HUES64 (cell line): ENCODE data around the gene LDLRAD3.

Experiments
- H3K27ac ChIP-seq: 2 replicates; pipeline ENCODE4 v1.7.0; 2013; ENCODE audit warnings: low read depth, low read length, inconsistent platforms
- H3K27me3 ChIP-seq: 2 replicates; pipeline ENCODE4 v1.6.1; 2013; ENCODE audit warnings: mild to moderate bottlenecking, low read length; ENCODE audit not compliant: insufficient read depth
- H3K36me3 ChIP-seq: 2 replicates; pipeline ENCODE4 v1.6.1; 2013; ENCODE audit warnings: mild to moderate bottlenecking, low read length; ENCODE audit not compliant: insufficient read depth
- H3K4me1 ChIP-seq: 2 replicates; pipeline ENCODE4 v1.6.1; 2013; ENCODE audit warnings: mild to moderate bottlenecking, low read length, moderate library complexity; ENCODE audit not compliant: insufficient read depth
- H3K4me3 ChIP-seq: 2 replicates; pipeline ENCODE4 v1.5.1; 2013; ENCODE audit warnings: mild to moderate bottlenecking, low read length, moderate library complexity
- H3K9ac ChIP-seq: 2 replicates; pipeline ENCODE4 v1.6.1; 2013; ENCODE audit warnings: mild to moderate bottlenecking, low read depth, low read length
- H3K9me3 ChIP-seq: 2 replicates; pipeline ENCODE4 v1.6.1; 2013; ENCODE audit warnings: low read depth, low read length; ENCODE audit not compliant: insufficient read depth
- WGBS: fragments of 150-250, 120-280 bp; methylation state at CpG from one replicate; pipeline ENCODE4 v1.1.7; 2013; ENCODE audit warnings: missing lambda C conversion rate; 5-methylcytosine and 5-hydroxymethylcytosine counted together

Gene LDLRAD3

GRCh38 chr11:35955636-35956035 is 11.8 kb downstream of the LDLRAD3 start:
- Histone ChIP-seq H3K36me3 (no peaks in the 10 kb centered on the region), H3K4me1 (no peaks in the 10 kb centered on the region), H3K9me3 (no peaks in the 10 kb centered on the region), H3K4me3 (no peak overlapping the region), H3K9ac (no peak overlapping the region), H3K27ac (no peak overlapping the region), H3K27me3 (no peaks in the 10 kb centered on the region)

DNA sequence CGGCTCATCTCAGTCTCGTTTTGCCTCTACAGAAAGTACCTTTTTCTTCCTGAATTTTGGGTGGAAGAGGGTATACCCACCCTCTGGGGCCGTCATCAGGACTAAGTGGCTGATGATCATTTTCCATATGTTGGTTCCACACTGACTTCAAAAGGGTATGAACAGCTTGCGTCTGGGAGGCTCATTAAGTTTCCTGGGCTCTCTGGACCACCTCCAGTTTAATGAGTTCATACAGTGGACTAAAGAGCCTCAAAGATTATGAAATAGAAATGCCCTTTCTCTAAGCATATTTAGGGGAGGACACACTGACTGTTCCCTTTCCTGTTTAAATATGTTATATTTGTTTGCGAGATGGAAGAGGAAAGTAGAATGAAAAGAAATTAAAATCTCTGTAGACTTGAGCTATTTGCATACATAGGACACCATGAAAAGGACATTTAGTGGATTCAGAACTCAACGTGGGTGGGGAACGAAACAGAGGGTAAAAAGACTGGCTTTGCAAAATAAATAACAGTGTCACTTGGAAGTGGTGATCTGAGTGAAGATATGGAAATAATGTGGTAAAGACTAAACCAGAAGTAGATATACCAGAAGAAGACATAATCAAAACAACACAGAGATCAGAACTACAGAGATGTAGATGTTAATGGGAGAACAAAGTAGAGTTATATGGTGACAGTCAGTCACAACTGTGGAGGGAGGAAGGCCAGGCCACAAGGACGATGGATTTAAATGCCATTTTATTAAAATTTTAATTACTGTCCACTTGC is 18.7 kb downstream of the LDLRAD3 start:
- H3K27ac ChIP-seq = no peak overlapping the region
- WGBS = 95% methylated on average over 8 of the region's 8 CpGs
- no peaks in the 10 kb centered on the region for H3K36me3 ChIP-seq
- no peak overlapping the region for H3K4me3 ChIP-seq
- peaks cover 2% of the 10 kb centered on the region; the same call in 1 of the 2 replicates for H3K9me3 ChIP-seq
- no peaks in the 10 kb centered on the region for H3K27me3 ChIP-seq
- peaks cover 17% of the 10 kb centered on the region for H3K4me1 ChIP-seq
- no peak overlapping the region for H3K9ac ChIP-seq

- 96% methylated on average over 3 of the region's 3 CpGs for WGBS
- Histone ChIP-seq H3K4me3 (no peak overlapping the region), H3K9me3 (peaks cover 2% of the 10 kb centered on the region; the same call in 1 of the 2 replicates), H3K36me3 (no peaks in the 10 kb centered on the region), H3K27me3 (no peaks in the 10 kb centered on the region), H3K4me1 (peaks cover 24% of the 10 kb centered on the region), H3K27ac (no peak overlapping the region), H3K9ac (no peak overlapping the region)
These were observed 20.0 kb downstream of the LDLRAD3 start for GRCh38 chr11:35963911-35964310.

DNA sequence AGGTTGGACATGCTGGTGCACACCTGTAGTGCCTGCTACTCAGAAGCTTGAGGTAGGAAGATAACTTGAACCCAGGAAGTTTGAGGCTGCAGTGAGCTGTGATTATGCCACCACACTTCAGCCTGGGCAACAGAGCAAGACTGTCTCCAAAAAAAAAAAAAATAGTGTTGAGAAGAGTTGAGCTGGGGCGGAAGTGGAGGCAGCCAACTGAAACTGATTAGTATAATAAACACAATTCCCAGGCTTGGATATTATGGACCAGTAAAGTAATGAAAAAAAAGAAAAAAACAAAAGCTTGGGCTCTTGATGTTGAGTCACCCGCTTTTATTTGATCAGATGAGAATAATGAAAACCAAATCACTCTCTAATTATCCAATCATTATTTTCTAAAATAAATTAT is 21.0 kb downstream of the LDLRAD3 start:
- Histone ChIP-seq H3K27ac (no peak overlapping the region), H3K4me1 (peaks cover 24% of the 10 kb centered on the region), H3K27me3 (no peaks in the 10 kb centered on the region), H3K9ac (no peak overlapping the region), H3K9me3 (peaks cover 2% of the 10 kb centered on the region; the same call in 1 of the 2 replicates), H3K36me3 (no peaks in the 10 kb centered on the region), H3K4me3 (no peak overlapping the region)
- whole genome bisulfite sequencing = no CpG with 5 or more reads among the region's 2 CpGs

- H3K4me3 ChIP-seq = no peak overlapping the region
- no peaks in the 10 kb centered on the region for H3K36me3 ChIP-seq
- H3K4me1 ChIP-seq = peaks cover 18% of the 10 kb centered on the region
- peaks cover 2% of the 10 kb centered on the region; the same call in 1 of the 2 replicates for H3K9me3 ChIP-seq
- H3K27ac ChIP-seq = no peak overlapping the region
- H3K9ac ChIP-seq = no peak overlapping the region
- H3K27me3 ChIP-seq = no peaks in the 10 kb centered on the region
- 96% methylated on average over 2 of the region's 2 CpGs for WGBS
These were observed 23.2 kb downstream of the LDLRAD3 start for GRCh38 chr11:35967042-35967441.

GRCh38 chr11:35968386-35969088 is 24.7 kb downstream of the LDLRAD3 start:
- WGBS = 91% methylated on average over 10 of the region's 10 CpGs
- H3K9ac ChIP-seq = no peak overlapping the region
- H3K9me3 ChIP-seq = peaks cover 2% of the 10 kb centered on the region; the same call in 1 of the 2 replicates
- H3K36me3 ChIP-seq = no peaks in the 10 kb centered on the region
- no peak overlapping the region for H3K27ac ChIP-seq
- peaks cover 18% of the 10 kb centered on the region for H3K4me1 ChIP-seq
- H3K27me3 ChIP-seq = no peaks in the 10 kb centered on the region
- no peak overlapping the region for H3K4me3 ChIP-seq

DNA sequence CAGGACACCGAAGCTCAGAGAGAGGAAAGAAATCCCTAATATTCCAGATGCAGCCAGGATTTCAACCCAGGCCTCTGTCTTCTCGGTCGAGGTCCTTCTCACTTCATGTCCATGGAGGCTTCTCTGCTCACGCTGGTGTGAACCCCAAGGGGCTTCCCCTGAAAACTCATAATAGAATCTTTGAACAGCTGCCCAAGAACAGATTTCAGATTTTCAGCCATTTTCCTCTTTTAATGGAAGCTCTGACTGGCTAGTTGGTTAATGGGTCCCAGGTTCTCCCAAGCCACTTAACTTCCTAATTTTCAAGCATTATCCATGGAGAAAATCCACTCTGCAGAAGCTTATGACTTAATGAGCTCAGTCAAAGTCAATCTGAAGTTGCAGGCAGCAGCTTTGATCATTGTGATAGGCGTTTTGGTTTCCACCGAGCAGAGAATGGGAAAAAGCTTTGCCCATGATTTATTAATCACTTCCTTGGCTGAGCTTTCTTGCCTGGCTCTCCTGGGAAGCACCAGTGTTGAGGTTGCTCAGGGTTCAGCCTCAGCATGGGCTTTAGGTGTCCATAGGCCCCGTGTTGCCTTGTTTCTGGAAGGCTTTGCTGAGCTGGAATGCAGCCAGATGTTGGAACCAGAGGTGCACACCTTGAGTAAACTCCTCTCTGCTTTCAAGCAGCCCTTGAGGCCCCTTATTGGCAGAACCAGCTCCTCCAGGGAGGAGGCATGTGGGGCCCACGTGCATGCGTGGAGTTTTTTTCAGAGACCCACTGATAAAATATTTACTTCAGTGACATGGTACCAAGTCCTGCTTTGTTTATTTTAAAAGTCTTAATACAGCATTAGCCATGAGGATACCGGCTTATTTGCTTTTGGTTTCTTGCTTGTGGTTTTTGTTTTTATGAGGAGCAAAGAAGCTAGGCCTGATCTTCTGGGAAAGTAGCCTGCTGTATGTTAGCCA is 25.5 kb downstream of the LDLRAD3 start:
- Histone ChIP-seq H3K9me3 (peaks cover 10% of the 10 kb centered on the region; the same call in 1 of the 2 replicates), H3K36me3 (peaks cover 4% of the 10 kb centered on the region), H3K4me1 (peaks cover 18% of the 10 kb centered on the region), H3K4me3 (no peak overlapping the region), H3K27ac (no peak overlapping the region), H3K27me3 (no peaks in the 10 kb centered on the region), H3K9ac (no peak overlapping the region)
- 77% methylated on average over 10 of the region's 10 CpGs for WGBS

DNA sequence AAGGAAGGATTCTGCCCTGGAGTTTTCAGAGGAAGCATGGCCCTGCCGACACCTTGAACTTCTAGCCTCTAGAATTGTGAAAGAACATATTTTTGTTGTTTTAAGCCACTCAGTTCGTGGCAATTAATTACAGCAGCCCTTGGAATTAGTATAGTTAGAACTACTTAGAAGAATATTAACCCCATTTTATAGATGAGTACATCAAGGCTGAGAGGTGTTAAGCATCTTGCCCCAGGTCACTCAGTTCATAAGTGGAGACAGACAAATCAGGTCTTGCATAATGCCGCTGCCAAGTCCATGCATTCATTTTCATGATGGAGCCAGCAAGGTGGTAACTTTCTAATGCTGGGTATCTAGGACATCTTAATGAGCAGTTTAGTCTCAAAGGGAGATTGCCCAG is 26.6 kb downstream of the LDLRAD3 start:
- WGBS = 95% methylated on average over 2 of the region's 3 CpGs
- H3K36me3 ChIP-seq = peaks cover 11% of the 10 kb centered on the region
- H3K9ac ChIP-seq = no peak overlapping the region
- H3K4me1 ChIP-seq = peaks cover 12% of the 10 kb centered on the region
- H3K27me3 ChIP-seq = no peaks in the 10 kb centered on the region
- H3K4me3 ChIP-seq = no peak overlapping the region
- peaks cover 11% of the 10 kb centered on the region; the same call in 1 of the 2 replicates for H3K9me3 ChIP-seq
- no peak overlapping the region for H3K27ac ChIP-seq

GRCh38 chr11:35971841-35972422 is 28.1 kb downstream of the LDLRAD3 start:
- 83% methylated on average over 5 of the region's 5 CpGs for WGBS
- Histone ChIP-seq H3K27ac (no peak overlapping the region), H3K9ac (no peak overlapping the region), H3K4me1 (0 out of 2 replicates have a peak, but pooled peaks cover 8% of the 10 kb centered on the region), H3K27me3 (no peaks in the 10 kb centered on the region), H3K36me3 (peaks cover 11% of the 10 kb centered on the region), H3K4me3 (no peak overlapping the region), H3K9me3 (peaks cover 11% of the 10 kb centered on the region; the same call in 1 of the 2 replicates)

GRCh38 chr11:35974882-35975589 is 31.2 kb downstream of the LDLRAD3 start:
- 97% methylated on average over 2 of the region's 3 CpGs for WGBS
- peaks cover 21% of the 10 kb centered on the region for H3K4me1 ChIP-seq
- H3K4me3 ChIP-seq = no peak overlapping the region
- peaks cover 11% of the 10 kb centered on the region; the same call in 1 of the 2 replicates for H3K9me3 ChIP-seq
- H3K36me3 ChIP-seq = peaks cover 11% of the 10 kb centered on the region
- H3K9ac ChIP-seq = no peak overlapping the region
- H3K27ac ChIP-seq = no peak overlapping the region
- no peaks in the 10 kb centered on the region for H3K27me3 ChIP-seq
